Activated CD8-positive, alpha-beta memory T cell treated with anti-CD3 and anti-CD28 coated beads, Interleukin-2, amount 10 ng/mL, durations not matched to agents 7 days and 5 days (primary cell): Measurements from ENCODE around the gene ARHGAP45. TPM values are rescaled to one million over a fixed set of nuclear protein-coding genes. Genes with fewer than 3 reads are reported as not detected.
A peak's percentile ranks its signal among the peaks of the same experiment; 100 is the strongest.

Source experiments
- ATAC-seq: fragments of 150-1000 bp; cut with Tn5 transposase; one replicate; pipeline ENCODE4 v1.10.0; 2021; ENCODE audit warnings: moderate library complexity
- CTCF ChIA-PET: fragments of 350-600 bp; sonication (Branson Sonifier 250); formaldehyde crosslinking; loops from one replicate; lab custom pipeline; 2021; ENCODE audit warnings: antibody characterized with exemption; lab: Charles Lee
- DNase-seq: peaks from one replicate; pipeline ENCODE4 v3.0.0-alpha.2; 2020
- H3K27ac Mint-ChIP-seq: one replicate; pipeline ENCODE4 v1.8.0; 2021; ENCODE audit warnings: mild to moderate bottlenecking, mixed read lengths
- H3K27me3 Mint-ChIP-seq: one replicate; pipeline ENCODE4 v1.8.0; 2021; ENCODE audit warnings: mixed read lengths
- H3K36me3 Mint-ChIP-seq: one replicate; pipeline ENCODE4 v1.8.0; 2021; ENCODE audit warnings: mild to moderate bottlenecking, mixed read lengths
- H3K4me1 Mint-ChIP-seq: one replicate; pipeline ENCODE4 v1.8.0; 2021; ENCODE audit warnings: mixed read lengths
- H3K4me3 Mint-ChIP-seq: one replicate; pipeline ENCODE4 v1.8.0; 2021; ENCODE audit warnings: mild to moderate bottlenecking, moderate library complexity, mixed read lengths
- H3K9me3 Mint-ChIP-seq: one replicate; pipeline ENCODE4 v1.8.0; 2022; ENCODE audit warnings: low read depth, mixed read lengths
- total RNA-seq, 2 experiments: library from RNA; stranded (reverse); gene quantifications; one replicate each; pipeline ENCODE4 v1.2.3, GENCODE V29; 2021

The ARHGAP45 gene
- total RNA-seq, 2 experiments from 2014 or later: 361 to 481 TPM

DNA sequence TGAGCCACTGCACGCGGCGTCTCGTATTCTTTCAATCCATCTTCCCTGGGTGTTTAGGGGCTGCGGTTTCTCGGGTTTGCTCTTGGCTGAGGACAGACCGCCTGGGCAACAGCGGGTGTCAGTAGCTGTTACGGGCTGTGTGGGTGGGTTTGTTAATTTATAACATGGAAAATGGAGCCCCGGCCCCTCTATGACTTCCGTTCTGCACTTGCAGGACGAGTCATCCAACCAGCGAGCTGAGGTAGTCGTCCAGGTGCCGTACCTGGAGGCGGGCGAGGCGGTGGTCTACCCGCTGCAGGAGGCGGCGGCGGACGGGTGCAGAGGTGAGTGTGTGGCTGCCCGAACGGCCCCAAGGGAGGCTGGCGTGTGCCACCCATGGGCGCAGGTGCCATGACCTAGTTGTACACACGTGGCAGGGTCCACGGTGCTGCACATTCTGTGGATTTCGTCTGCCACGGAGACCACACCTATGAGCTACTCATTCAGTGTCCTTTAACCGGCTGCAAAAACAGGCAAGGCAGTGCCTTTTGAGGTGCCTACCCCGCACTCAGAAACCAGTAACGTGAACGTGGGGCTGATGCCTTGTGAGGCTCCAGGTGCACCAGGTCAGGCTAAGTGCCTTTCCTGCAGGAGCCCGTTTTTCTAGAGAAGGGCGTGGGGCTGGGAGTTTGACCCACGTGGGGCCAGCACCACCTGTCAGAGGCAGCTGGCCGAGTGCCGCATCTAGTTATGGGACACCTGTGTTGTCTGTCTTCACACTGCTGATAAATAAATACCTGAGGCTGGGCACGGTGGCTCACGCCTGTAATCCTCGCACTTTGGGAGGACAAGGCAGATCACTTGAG is 17.3 kb downstream of the ARHGAP45 start:
- Mint-ChIP-seq H3K4me3 (no peak overlapping the region), H3K9me3 (no peaks in the 10 kb centered on the region), H3K27me3 (no peaks in the 10 kb centered on the region), H3K36me3 (peaks cover 51% of the 10 kb centered on the region), H3K4me1 (peaks cover 61% of the 10 kb centered on the region), H3K27ac (peak overlapping the region; percentile 25)
- CTCF ChIA-PET: interaction anchor here (1.1 to 3.2 kb wide), 3 partner anchors 9 to 19 kb away, joined by 3 to 6 read pairs (median 4); no protein-coding TSS in a partner anchor
- DNase-seq: no peak
- no peak for ATAC-seq

GRCh38 chr19:1085053-1085658 is 18.2 kb downstream of the ARHGAP45 start:
- CTCF ChIA-PET: interaction anchor here (1.0 to 6.9 kb wide), 4 partner anchors 9 to 48 kb away, joined by 3 to 64 read pairs (median 5); partner anchors contain the start of gene ARHGAP45
- peaks cover 42% of the 10 kb centered on the region for H3K36me3 Mint-ChIP-seq

DNA sequence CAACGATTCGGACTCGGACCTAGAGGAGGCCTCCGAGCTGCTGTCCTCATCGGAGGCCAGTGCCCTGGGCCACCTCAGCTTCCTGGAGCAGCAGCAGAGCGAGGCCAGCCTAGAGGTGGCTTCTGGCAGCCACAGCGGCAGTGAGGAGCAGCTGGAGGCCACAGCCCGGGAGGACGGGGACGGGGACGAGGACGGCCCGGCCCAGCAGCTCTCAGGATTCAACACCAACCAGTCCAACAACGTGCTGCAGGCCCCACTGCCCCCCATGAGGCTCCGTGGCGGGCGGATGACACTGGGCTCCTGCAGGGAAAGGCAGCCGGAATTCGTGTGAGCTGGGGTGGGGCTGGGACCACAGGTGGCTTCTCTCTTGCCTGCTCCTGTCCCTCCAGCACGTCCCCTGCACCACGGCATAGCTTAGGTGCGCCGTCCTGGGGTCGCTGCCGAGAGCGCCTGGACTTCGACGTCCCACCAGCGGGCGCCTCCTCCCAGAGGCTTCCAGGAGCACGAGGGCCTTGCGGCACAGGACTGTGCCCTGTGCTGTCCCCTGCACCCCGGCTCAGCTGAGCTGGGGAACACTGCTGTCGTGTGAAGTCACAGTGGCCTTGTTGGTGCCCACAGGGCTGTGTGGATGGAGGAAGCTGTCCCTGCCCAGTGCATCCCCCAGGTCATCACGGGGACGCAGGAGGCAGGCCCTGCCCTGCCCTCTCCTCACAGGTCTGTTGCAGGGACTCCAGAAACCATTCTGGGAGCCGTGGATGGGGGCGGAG is 18.9 kb downstream of the ARHGAP45 start:
- no peak overlapping the region for H3K4me3 Mint-ChIP-seq
- H3K36me3 Mint-ChIP-seq: peaks cover 36% of the 10 kb centered on the region
- CTCF ChIA-PET: interaction anchor here (1.0 to 6.9 kb wide), 6 partner anchors 8 to 55 kb away, joined by 3 to 64 read pairs (median 4); partner anchors contain the start of gene ARHGAP45

More at GRCh38 chr19:1085053-1085658, 18.2 kb downstream of the ARHGAP45 start:
- Mint-ChIP-seq H3K4me1 (peaks cover 57% of the 10 kb centered on the region), H3K9me3 (no peaks in the 10 kb centered on the region), H3K4me3 (no peak overlapping the region), H3K27me3 (no peaks in the 10 kb centered on the region), H3K27ac (peak overlapping the region; percentile 25)
- no peak for DNase-seq
- no peak for ATAC-seq

DNA sequence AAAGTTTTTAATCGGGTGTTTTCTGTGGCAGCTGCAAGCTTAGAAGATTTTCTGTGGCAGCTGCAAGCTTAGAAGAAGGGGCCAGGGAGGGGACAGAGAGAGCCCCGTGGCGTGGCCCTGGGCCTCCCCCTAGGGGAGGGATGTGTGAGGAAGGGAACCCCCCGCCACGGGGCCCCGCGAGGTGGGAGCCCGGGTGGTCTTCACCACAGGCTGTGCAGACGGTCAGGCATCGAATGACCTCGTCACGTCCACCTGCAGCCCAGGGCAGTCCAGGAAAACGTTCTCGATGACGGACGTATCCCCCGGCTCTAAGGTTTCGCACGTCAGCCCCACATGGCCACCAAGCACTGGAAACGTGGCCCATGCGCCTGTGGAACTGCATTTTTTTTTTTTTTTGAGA is 19.6 kb downstream of the ARHGAP45 start:
- H3K36me3 Mint-ChIP-seq: peaks cover 31% of the 10 kb centered on the region
- no peak for DNase-seq
- ATAC-seq: no peak
- H3K27ac Mint-ChIP-seq: peak overlapping the region; percentile 19
- CTCF ChIA-PET: interaction anchor here (1.0 to 6.9 kb wide), 7 partner anchors 8 to 125 kb away, joined by 3 to 64 read pairs (median 3); partner anchors contain the start of gene ARHGAP45
- no peaks in the 10 kb centered on the region for H3K9me3 Mint-ChIP-seq
- no peak overlapping the region for H3K4me3 Mint-ChIP-seq
- no peaks in the 10 kb centered on the region for H3K27me3 Mint-ChIP-seq
- H3K4me1 Mint-ChIP-seq: peaks cover 53% of the 10 kb centered on the region

More for the DNA sequence above, 18.9 kb downstream of the ARHGAP45 start:
- Mint-ChIP-seq H3K27me3 (no peaks in the 10 kb centered on the region), H3K27ac (no peak overlapping the region), H3K4me1 (peaks cover 55% of the 10 kb centered on the region), H3K9me3 (no peaks in the 10 kb centered on the region)
- no peak for ATAC-seq
- DNase-seq: no peak

DNA sequence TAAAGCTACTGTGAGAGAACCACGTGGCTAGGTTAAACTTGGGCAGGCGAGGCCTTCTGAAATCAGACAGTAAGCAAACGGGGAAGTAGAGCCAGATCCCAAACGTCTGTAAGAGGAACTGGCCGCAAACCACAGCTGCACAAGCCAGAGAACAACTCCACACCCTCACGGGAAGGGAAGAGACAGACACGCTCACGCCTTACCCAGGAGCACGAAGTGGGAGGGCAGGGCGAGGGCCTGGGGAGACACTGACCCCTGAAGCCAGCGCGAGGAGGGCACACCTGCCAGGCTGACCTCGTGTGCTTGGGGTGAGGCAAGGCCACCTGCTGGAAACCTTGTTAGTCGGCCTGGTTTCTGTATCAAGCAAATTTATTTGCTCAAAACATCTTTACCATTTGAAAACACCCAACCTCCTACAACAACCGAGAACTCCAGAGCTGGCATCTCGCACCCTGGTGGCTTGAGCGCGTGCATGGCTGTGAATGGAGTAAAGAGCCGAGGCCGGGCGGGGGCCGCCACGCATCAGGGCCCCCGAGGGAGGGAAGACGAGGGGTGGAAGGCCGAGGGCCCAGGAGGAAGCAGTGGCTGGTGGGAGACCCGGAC is 20.9 kb downstream of the ARHGAP45 start:
- Mint-ChIP-seq H3K4me3 (peak overlapping the region; percentile 21), H3K27ac (peak overlapping the region; percentile 84), H3K27me3 (no peaks in the 10 kb centered on the region), H3K9me3 (no peaks in the 10 kb centered on the region), H3K4me1 (peaks cover 47% of the 10 kb centered on the region), H3K36me3 (peaks cover 22% of the 10 kb centered on the region)
- CTCF ChIA-PET: interaction anchor here (0.8 to 6.9 kb wide), 8 partner anchors 11 to 151 kb away, joined by 3 to 64 read pairs (median 8); partner anchors contain the start of genes ARHGAP45 and CNN2
- ATAC-seq (peak; percentile 23), DNase-seq (no peak)

- Mint-ChIP-seq H3K9me3 (no peaks in the 10 kb centered on the region), H3K36me3 (peaks cover 22% of the 10 kb centered on the region), H3K27ac (peak overlapping the region; percentile 84), H3K27me3 (no peaks in the 10 kb centered on the region), H3K4me1 (peaks cover 52% of the 10 kb centered on the region), H3K4me3 (no peak overlapping the region)
- CTCF ChIA-PET: interaction anchor here (0.8 to 6.9 kb wide), 8 partner anchors 9 to 105 kb away, joined by 4 to 64 read pairs (median 14); partner anchors contain the start of genes ARHGAP45 and CNN2
- ATAC-seq (peak; percentile 2), DNase-seq (no peak)
Measured at GRCh38 chr19:1088416-1089010, 21.5 kb downstream of the ARHGAP45 start.

GRCh38 chr19:1089126-1089771 is 22.3 kb downstream of the ARHGAP45 start:
- CTCF ChIA-PET: interaction anchor here (0.8 to 6.9 kb wide), 12 partner anchors 10 to 151 kb away, joined by 3 to 64 read pairs (median 6); partner anchors contain the start of genes ARHGAP45 and CNN2
- H3K4me3 Mint-ChIP-seq: no peak overlapping the region
- peaks cover 18% of the 10 kb centered on the region for H3K36me3 Mint-ChIP-seq
- H3K27me3 Mint-ChIP-seq: no peaks in the 10 kb centered on the region
- peaks cover 55% of the 10 kb centered on the region for H3K4me1 Mint-ChIP-seq
- no peak for ATAC-seq
- DNase-seq: no peak
- H3K9me3 Mint-ChIP-seq: no peaks in the 10 kb centered on the region
- peak overlapping the region; percentile 43 for H3K27ac Mint-ChIP-seq

DNA sequence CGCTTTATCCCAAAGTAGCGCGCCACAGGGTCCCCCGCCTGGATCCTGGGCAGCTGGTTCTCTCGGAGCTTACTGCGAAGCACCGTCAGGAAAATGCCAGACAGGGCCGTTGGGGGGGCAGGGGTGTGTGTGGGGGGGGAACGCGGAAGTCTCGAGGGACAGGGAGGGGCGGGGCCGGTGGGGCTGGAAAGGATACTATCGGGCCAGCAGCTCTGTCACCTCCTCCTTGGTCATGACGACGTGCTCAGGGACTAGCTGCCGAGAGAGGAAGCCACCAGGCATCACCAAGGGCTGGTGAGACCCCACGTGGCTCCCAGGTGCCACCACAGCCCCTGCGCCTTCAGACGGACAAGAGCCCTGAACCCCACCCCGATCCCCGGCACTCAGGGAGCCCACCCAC is 22.9 kb downstream of the ARHGAP45 start:
- peak; percentile 83 for DNase-seq
- H3K27me3 Mint-ChIP-seq: no peaks in the 10 kb centered on the region
- H3K9me3 Mint-ChIP-seq: no peaks in the 10 kb centered on the region
- CTCF ChIA-PET: interaction anchor here (0.7 to 6.9 kb wide), 16 partner anchors 8 to 176 kb away, joined by 3 to 64 read pairs (median 4); partner anchors contain the start of genes ARHGAP45 and CNN2
- H3K4me3 Mint-ChIP-seq: no peak overlapping the region
- peaks cover 14% of the 10 kb centered on the region for H3K36me3 Mint-ChIP-seq
- peaks cover 55% of the 10 kb centered on the region for H3K4me1 Mint-ChIP-seq
- ATAC-seq: peak; percentile 52
- H3K27ac Mint-ChIP-seq: peak overlapping the region; percentile 43

GRCh38 chr19:1090731-1091543 is 24.0 kb downstream of the ARHGAP45 start:
- CTCF ChIA-PET: interaction anchor here (0.7 to 6.9 kb wide), 14 partner anchors 9 to 175 kb away, joined by 3 to 64 read pairs (median 4); partner anchors contain the start of gene ARHGAP45
- no peak for ATAC-seq
- Mint-ChIP-seq H3K9me3 (no peaks in the 10 kb centered on the region), H3K27me3 (no peaks in the 10 kb centered on the region), H3K27ac (peak overlapping the region; percentile 80), H3K4me1 (peaks cover 57% of the 10 kb centered on the region), H3K4me3 (no peak overlapping the region), H3K36me3 (peaks cover 6% of the 10 kb centered on the region)
- peak; percentile 68 for DNase-seq

- DNase-seq (no peak), ATAC-seq (no peak)
- H3K27ac Mint-ChIP-seq: no peak overlapping the region
- H3K4me3 Mint-ChIP-seq: no peak overlapping the region
- peaks cover 59% of the 10 kb centered on the region for H3K4me1 Mint-ChIP-seq
- H3K27me3 Mint-ChIP-seq: no peaks in the 10 kb centered on the region
- H3K9me3 Mint-ChIP-seq: no peaks in the 10 kb centered on the region
- CTCF ChIA-PET: interaction anchor here (0.8 to 6.9 kb wide), 8 partner anchors 10 to 153 kb away, joined by 3 to 64 read pairs (median 8); partner anchors contain the start of gene ARHGAP45
- H3K36me3 Mint-ChIP-seq: peaks cover 6% of the 10 kb centered on the region
Measured at GRCh38 chr19:1091544-1092175, 24.7 kb downstream of the ARHGAP45 start.
